OCI-LY7 (cell line): ENCODE measurements around the gene ARL13B. TPM values are rescaled to one million over a fixed set of nuclear protein-coding genes. Genes with fewer than 3 reads are reported as not detected.

Source experiments
- BruUV-seq: library from RNA; stranded (reverse); fragments of 400-500 nt; replicated peaks from 2 replicates; lab custom pipeline; 2021; lab: Mats Ljungman, UMichigan
- CTCF ChIA-PET: fragments of 300-600 bp; sonication (Branson Sonifier 250); formaldehyde crosslinking; loops from one replicate; lab custom pipeline; 2022; ENCODE audit warnings: antibody characterized with exemption; ENCODE audit not compliant: unreplicated experiment; lab: Charles Lee
- POLR2A ChIA-PET: fragments of 300-600 bp; sonication (Branson Sonifier 250); formaldehyde crosslinking; loops from one replicate; lab custom pipeline; 2022; ENCODE audit warnings: antibody characterized with exemption; lab: Charles Lee
- DNase-seq: peaks from one replicate; pipeline ENCODE4 v3.0.0-alpha.2; 2015; ENCODE audit warnings: low spot score
- H2AFZ ChIP-seq: fragments of 200-600 bp; sonication (generic), shearing (Covaris generic); 2 replicates; pipeline ENCODE4 v1.6.1; 2014; ENCODE audit warnings: mild to moderate bottlenecking, antibody characterized with exemption, low read length, moderate library complexity
- H3K27ac ChIP-seq: fragments of 200-600 bp; sonication (generic); 2 replicates; pipeline ENCODE4 v1.5.1; 2014; ENCODE audit warnings: mixed run types, low read depth, mild to moderate bottlenecking, moderate library complexity, low read length, inconsistent platforms; ENCODE audit not compliant: poor library complexity, severe bottlenecking
- H3K36me3 ChIP-seq: fragments of 200-600 bp; sonication (generic); 2 replicates; pipeline ENCODE4 v1.6.1; 2014; ENCODE audit warnings: mild to moderate bottlenecking, antibody characterized with exemption, low read length, moderate library complexity, mixed read lengths; ENCODE audit not compliant: insufficient read depth
- H3K4me1 ChIP-seq: fragments of 200-600 bp; sonication (generic); 2 replicates; pipeline ENCODE4 v1.5.1; 2014; ENCODE audit warnings: mild to moderate bottlenecking, low read length; ENCODE audit not compliant: insufficient read depth, poor library complexity, severe bottlenecking
- H3K4me2 ChIP-seq: fragments of 200-600 bp; sonication (generic); 2 replicates; pipeline ENCODE4 v1.6.1; 2014; ENCODE audit warnings: mild to moderate bottlenecking, low read length
- H3K4me3 ChIP-seq: fragments of 200-600 bp; sonication (generic); 2 replicates; pipeline ENCODE4 v1.5.1; 2014; ENCODE audit warnings: mild to moderate bottlenecking, low read depth, low read length; ENCODE audit not compliant: poor library complexity, severe bottlenecking
- H3K79me2 ChIP-seq: fragments of 200-600 bp; sonication (generic); 2 replicates; pipeline ENCODE4 v1.6.1; 2016; ENCODE audit warnings: low read depth, mild to moderate bottlenecking, low read length, moderate library complexity, mixed read lengths; ENCODE audit not compliant: insufficient read depth
- H3K9me2 ChIP-seq: fragments of 200-600 bp; sonication (generic); 2 replicates; pipeline ENCODE4 v1.6.1; 2016; ENCODE audit warnings: mild to moderate bottlenecking, low read length, mixed read lengths; ENCODE audit not compliant: insufficient read depth
- H3K9me3 ChIP-seq: fragments of 200-600 bp; sonication (generic); 2 replicates; pipeline ENCODE4 v1.6.1; 2014; ENCODE audit warnings: mild to moderate bottlenecking, mixed run types, low read length, mixed read lengths
- H4K20me1 ChIP-seq: fragments of 200-600 bp; sonication (generic); 2 replicates; pipeline ENCODE4 v1.6.1; 2014; ENCODE audit warnings: mild to moderate bottlenecking, antibody characterized with exemption, low read length, moderate library complexity, mixed read lengths; ENCODE audit not compliant: insufficient read depth
- CTCF ChIP-seq: fragments of 200-600 bp; sonication (generic); conservative IDR thresholded peaks from 2 replicates; pipeline ENCODE4 v1.5.1; 2014; ENCODE audit warnings: mild to moderate bottlenecking, antibody characterized with exemption, low read length, moderate library complexity, mixed read lengths
- EZH2phosphoT487 ChIP-seq: fragments of 200-600 bp; sonication (generic); IDR thresholded peaks from 2 replicates; pipeline ENCODE4 v1.6.1; 2018; ENCODE audit warnings: low read depth, borderline replicate concordance, mild to moderate bottlenecking, mixed run types, antibody characterized with exemption, low read length, moderate library complexity, mixed read lengths
- intact Hi-C: fragments of 100-400 bp; cut with micrococcal nuclease; formaldehyde crosslinking; loops from one replicate; pipeline ENCODE4 v1.10.0; 2022; ENCODE audit not compliant: unreplicated experiment
- total RNA-seq, 2 experiments: library from RNA; depleted of rRNA in 1 of 2; stranded (reverse); fragments of >200 nt in 1 of 2; shearing (Covaris generic) in 1 of 2; gene quantifications; 2 replicates each; pipeline ENCODE4 v1.2.3, GENCODE V29; 2014 to 2022

The ARL13B gene
- total RNA-seq, 2 experiments from 2014 or later, result 5.4 to 12.0 TPM

- Histone ChIP-seq H3K27ac (no peak overlapping the region), H3K9me3 (no peaks in the 10 kb centered on the region), H3K4me2 (no peak overlapping the region), H2AFZ (no peak overlapping the region), H3K4me1 (no peaks in the 10 kb centered on the region), H3K4me3 (no peak overlapping the region), H3K9me2 (no peaks in the 10 kb centered on the region), H3K36me3 (no peaks in the 10 kb centered on the region; the same call in 1 of the 2 replicates), H4K20me1 (no peaks in the 10 kb centered on the region), H3K79me2 (no peaks in the 10 kb centered on the region)
- ChIA-PET POLR2A (interaction anchor here (0.6 to 1.0 kb wide), 5 partner anchors 9 to 109 kb away, joined by 3 to 4 read pairs (median 3); no protein-coding TSS in a partner anchor), CTCF (no interaction called here)
- intact Hi-C loops, result loop anchor here (10.0 kb wide), 1 partner anchor 63 kb away; no protein-coding TSS in a partner anchor
- DNase-seq, result no peak
- no TSS peak for BruUV-seq
- TF ChIP-seq CTCF (no peak), EZH2phosphoT487 (no peak)
Measured at GRCh38 chr3:94008253-94008652, 28.3 kb downstream of the ARL13B start.

- TF ChIP-seq EZH2phosphoT487 (no peak), CTCF (no peak)
- no peak for DNase-seq
- Histone ChIP-seq H3K4me3 (no peak overlapping the region), H4K20me1 (no peaks in the 10 kb centered on the region), H3K27ac (no peak overlapping the region), H3K4me1 (no peaks in the 10 kb centered on the region), H3K36me3 (no peaks in the 10 kb centered on the region; the same call in 1 of the 2 replicates), H2AFZ (no peak overlapping the region), H3K9me2 (no peaks in the 10 kb centered on the region), H3K9me3 (no peaks in the 10 kb centered on the region), H3K4me2 (no peak overlapping the region), H3K79me2 (no peaks in the 10 kb centered on the region)
- intact Hi-C loops, result loop anchor here (10.0 kb wide), 1 partner anchor 65 kb away; no protein-coding TSS in a partner anchor
- no TSS peak for BruUV-seq
- ChIA-PET POLR2A (interaction anchor here (2.2 kb wide), 1 partner anchor 53 kb away, joined by 7 read pairs; the partner anchor contains the start of genes DHFR2 and NSUN3), CTCF (no interaction called here)
Measured at GRCh38 chr3:94009608-94010007, 29.7 kb downstream of the ARL13B start.

GRCh38 chr3:94011233-94011711 is 31.3 kb downstream of the ARL13B start:
- Histone ChIP-seq H3K9me2 (no peaks in the 10 kb centered on the region), H3K4me1 (peaks cover 4% of the 10 kb centered on the region), H3K79me2 (no peaks in the 10 kb centered on the region), H3K27ac (no peak overlapping the region), H2AFZ (no peak overlapping the region), H3K4me3 (no peak overlapping the region), H3K36me3 (no peaks in the 10 kb centered on the region; the same call in 1 of the 2 replicates), H4K20me1 (no peaks in the 10 kb centered on the region), H3K4me2 (no peak overlapping the region), H3K9me3 (no peaks in the 10 kb centered on the region)
- intact Hi-C loops, result no loop called here
- POLR2A ChIA-PET, result interaction anchor here (0.6 to 2.2 kb wide), 4 partner anchors 14 to 635 kb away, joined by 3 to 7 read pairs (median 4); partner anchors contain the start of genes DHFR2 and NSUN3
- no peak for DNase-seq
- CTCF ChIA-PET, result interaction anchor here (0.8 kb wide), 1 partner anchor 13 kb away, joined by 3 read pairs; no protein-coding TSS in a partner anchor
- TF ChIP-seq EZH2phosphoT487 (no peak), CTCF (no peak)
- no TSS peak for BruUV-seq
